Kidney epithelial cell (primary cell): ENCODE measurements around the gene KRT25. TPM values are rescaled to one million over a fixed set of nuclear protein-coding genes. Genes with fewer than 3 reads are reported as not detected.

Source experiments
- DNase-seq: peaks from one replicate; pipeline ENCODE4 v3.0.0-alpha.2; 2010; ENCODE audit warnings: low read depth
- H3K27me3 ChIP-seq: 2 replicates; pipeline ENCODE4 v1.6.0; 2011; ENCODE audit warnings: low read length; ENCODE audit not compliant: control insufficient read depth, insufficient read depth
- H3K36me3 ChIP-seq: 2 replicates; pipeline ENCODE4 v1.5.1; 2011; ENCODE audit warnings: low read length; ENCODE audit not compliant: control insufficient read depth, insufficient read depth
- H3K4me3 ChIP-seq: 2 replicates; pipeline ENCODE4 v1.5.1; 2011; ENCODE audit warnings: low read depth, mild to moderate bottlenecking, control low read depth, low read length
- CTCF ChIP-seq: IDR thresholded peaks from 2 replicates; pipeline ENCODE4 v1.5.1; 2011; ENCODE audit warnings: mild to moderate bottlenecking, moderate library complexity, low read length, control low read depth, inconsistent platforms; ENCODE audit not compliant: insufficient read depth, poor library complexity, severe bottlenecking
- total RNA-seq: library from RNA; depleted of rRNA; stranded (reverse); fragments of >200 nt; gene quantifications from 2 replicates; pipeline ENCODE4 v1.2.3, GENCODE V29; 2015

KRT25 gene
- total RNA-seq, 1 donor from 2014 or later, result not detected

GRCh38 chr17:40718930-40719329 lies 36.2 kb downstream of the KRT25 start:
- Histone ChIP-seq H3K36me3 (no peaks in the 10 kb centered on the region), H3K4me3 (no peak overlapping the region), H3K27me3 (no peaks in the 10 kb centered on the region)
- no peak for DNase-seq
- TF ChIP-seq CTCF, result no peak

- H3K4me3 ChIP-seq, result no peak overlapping the region
- no peak for DNase-seq
- no peak for TF ChIP-seq CTCF
- no peaks in the 10 kb centered on the region for H3K36me3 ChIP-seq
- H3K27me3 ChIP-seq, result no peaks in the 10 kb centered on the region
Measured at GRCh38 chr17:40717776-40718175, 37.4 kb downstream of the KRT25 start.

- Histone ChIP-seq H3K27me3 (no peaks in the 10 kb centered on the region), H3K36me3 (no peaks in the 10 kb centered on the region), H3K4me3 (no peak overlapping the region)
- peak; percentile 26 for TF ChIP-seq CTCF
- DNase-seq, result no peak
Measured at GRCh38 chr17:40714473-40714872, 40.7 kb downstream of the KRT25 start.

GRCh38 chr17:40707745-40708144 lies 47.4 kb downstream of the KRT25 start:
- DNase-seq, result no peak

GRCh38 chr17:40705584-40705983 lies 49.5 kb downstream of the KRT25 start:
- TF ChIP-seq CTCF, result no peak
- no peak for DNase-seq
- no peaks in the 10 kb centered on the region for H3K27me3 ChIP-seq

More at GRCh38 chr17:40707745-40708144, 47.4 kb downstream of the KRT25 start:
- TF ChIP-seq CTCF, result no peak
- no peaks in the 10 kb centered on the region for H3K27me3 ChIP-seq
- no peaks in the 10 kb centered on the region for H3K36me3 ChIP-seq
- no peak overlapping the region for H3K4me3 ChIP-seq

GRCh38 chr17:40703652-40704051 lies 51.5 kb downstream of the KRT25 start, which contains the start of gene KRT24:
KRT24 (minus strand) TSS chr17:40703752; CDS start chr17:40703693, 59 bp downstream.
- DNase-seq, result no peak
- Histone ChIP-seq H3K36me3 (no peaks in the 10 kb centered on the region), H3K27me3 (no peaks in the 10 kb centered on the region), H3K4me3 (no peak within 1 kb of the TSS)
- no peak for TF ChIP-seq CTCF

More at GRCh38 chr17:40705584-40705983, 49.5 kb downstream of the KRT25 start:
- Histone ChIP-seq H3K36me3 (no peaks in the 10 kb centered on the region), H3K4me3 (no peak overlapping the region)
